HEK293 (cell line): ENCODE data around the gene HOXA6.

Source experiments
- BCL6B ChIP-seq: fragments of 450-650 bp; formaldehyde crosslinking; IDR thresholded peaks from 2 replicates; pipeline ENCODE4 v1.5.1; 2017; ENCODE audit warnings: missing biosample characterization, missing genetic modification characterization
- HIC1 ChIP-seq: fragments of 450-650 bp; formaldehyde crosslinking; IDR thresholded peaks from 2 replicates; pipeline ENCODE4 v1.5.1; 2016; ENCODE audit warnings: missing biosample characterization, missing genetic modification characterization
- IKZF3 ChIP-seq: fragments of 450-650 bp; IDR thresholded peaks from 2 replicates; pipeline ENCODE4 v1.5.0; 2018; ENCODE audit warnings: missing biosample characterization, mild to moderate bottlenecking, missing genetic modification characterization, moderate library complexity
- MEIS1 ChIP-seq: sonication (generic); formaldehyde crosslinking; IDR thresholded peaks from 2 replicates; pipeline ENCODE4 v1.8.1; 2022; ENCODE audit warnings: missing genetic modification reagents, mild to moderate bottlenecking, borderline replicate concordance
- OSR2 ChIP-seq: fragments of 450-650 bp; formaldehyde crosslinking; IDR thresholded peaks from 2 replicates; pipeline ENCODE4 v1.5.1; 2016; ENCODE audit warnings: missing biosample characterization, missing genetic modification characterization
- REST ChIP-seq: fragments of 450-650 bp; formaldehyde crosslinking; IDR thresholded peaks from 2 replicates; pipeline ENCODE4 v1.5.1; 2016; ENCODE audit warnings: missing biosample characterization, missing genetic modification characterization
- SCRT2 ChIP-seq: fragments of 450-650 bp; formaldehyde crosslinking; IDR thresholded peaks from 2 replicates; pipeline ENCODE4 v1.5.1; 2016; ENCODE audit warnings: missing biosample characterization, missing genetic modification characterization
- ZBTB21 ChIP-seq: fragments of 450-650 bp; formaldehyde crosslinking; IDR thresholded peaks from 2 replicates; pipeline ENCODE4 v1.5.1; 2017; ENCODE audit warnings: missing biosample characterization, missing genetic modification characterization
- ZIC2 ChIP-seq: fragments of 450-650 bp; formaldehyde crosslinking; IDR thresholded peaks from 2 replicates; pipeline ENCODE4 v1.5.1; 2016; ENCODE audit warnings: missing biosample characterization, missing genetic modification characterization
- ZNF114 ChIP-seq: fragments of 450-650 bp; formaldehyde crosslinking; IDR thresholded peaks from 2 replicates; pipeline ENCODE4 v1.5.0; 2017; ENCODE audit warnings: missing biosample characterization, missing genetic modification characterization
- ZNF138 ChIP-seq: fragments of 450-650 bp; formaldehyde crosslinking; IDR thresholded peaks from 2 replicates; pipeline ENCODE4 v1.5.1; 2016; ENCODE audit warnings: missing biosample characterization, missing genetic modification characterization, borderline replicate concordance
- ZNF184 ChIP-seq: fragments of 450-650 bp; IDR thresholded peaks from 2 replicates; pipeline ENCODE4 v1.5.1; 2018; ENCODE audit warnings: missing biosample characterization, mild to moderate bottlenecking, missing genetic modification characterization
- ZNF19 ChIP-seq: fragments of 450-650 bp; formaldehyde crosslinking; IDR thresholded peaks from 2 replicates; pipeline ENCODE4; 2016; ENCODE audit warnings: missing biosample characterization, missing genetic modification characterization, low read depth
- ZNF23 ChIP-seq: fragments of 450-650 bp; formaldehyde crosslinking; IDR thresholded peaks from 2 replicates; pipeline ENCODE4 v1.5.1; 2016; ENCODE audit warnings: missing biosample characterization, missing genetic modification characterization, borderline replicate concordance
- ZNF274 ChIP-seq, 2 experiments: fragments of 200-500 bp in 1 of 2; fragments of 450-650 bp in 1 of 2; sonication (Bioruptor generic) in 1 of 2; formaldehyde crosslinking in 1 of 2; IDR thresholded peaks; 2 replicates each; pipeline versions ENCODE4 v1.5.1 to v1.6.1; 2014 to 2016; ENCODE audit warnings: borderline replicate concordance in 1 of 2, inconsistent platforms in 1 of 2, low read length in 1 of 2, missing biosample characterization in 1 of 2, missing genetic modification characterization in 1 of 2
- ZNF324 ChIP-seq: fragments of 450-650 bp; formaldehyde crosslinking; IDR thresholded peaks from 2 replicates; pipeline ENCODE4 v1.5.1; 2016; ENCODE audit warnings: missing biosample characterization, missing genetic modification characterization
- ZNF366 ChIP-seq: fragments of 450-650 bp; formaldehyde crosslinking; conservative IDR thresholded peaks from 2 replicates; pipeline ENCODE4 v1.5.1; 2016; ENCODE audit warnings: missing biosample characterization, missing genetic modification characterization
- ZNF544 ChIP-seq: fragments of 450-650 bp; formaldehyde crosslinking; IDR thresholded peaks from 2 replicates; pipeline ENCODE4 v1.5.0; 2017; ENCODE audit warnings: missing biosample characterization, missing genetic modification characterization
- ZNF555 ChIP-seq: fragments of 450-650 bp; formaldehyde crosslinking; conservative IDR thresholded peaks from 2 replicates; pipeline ENCODE4 v1.5.1; 2017; ENCODE audit warnings: missing biosample characterization, mild to moderate bottlenecking, missing genetic modification characterization, inconsistent platforms
- ZNF596 ChIP-seq: fragments of 450-650 bp; IDR thresholded peaks from 2 replicates; pipeline ENCODE4 v1.5.0; 2018; ENCODE audit warnings: missing biosample characterization, mild to moderate bottlenecking, missing genetic modification characterization, moderate library complexity
- ZNF600 ChIP-seq: fragments of 450-650 bp; formaldehyde crosslinking; IDR thresholded peaks from 2 replicates; pipeline ENCODE4 v1.5.1; 2016; ENCODE audit warnings: missing biosample characterization, missing genetic modification characterization
- ZNF645 ChIP-seq: fragments of 450-650 bp; formaldehyde crosslinking; IDR thresholded peaks from 2 replicates; pipeline ENCODE4; 2016; ENCODE audit warnings: missing biosample characterization, missing genetic modification characterization
- ZNF658 ChIP-seq: fragments of 450-650 bp; formaldehyde crosslinking; IDR thresholded peaks from 2 replicates; pipeline ENCODE4; 2016; ENCODE audit warnings: missing biosample characterization, missing genetic modification characterization
- ZNF843 ChIP-seq: fragments of 450-650 bp; formaldehyde crosslinking; IDR thresholded peaks from 2 replicates; pipeline ENCODE4 v1.5.1; 2016; ENCODE audit warnings: missing biosample characterization, missing genetic modification characterization
- ZSCAN4 ChIP-seq: fragments of 450-650 bp; formaldehyde crosslinking; IDR thresholded peaks from 2 replicates; pipeline ENCODE4 v1.5.1; 2017; ENCODE audit warnings: missing biosample characterization, missing genetic modification characterization
- TF ChIP-seq, protein P1 (sequence below): fragments of 450-650 bp; formaldehyde crosslinking; IDR thresholded peaks from 2 replicates; pipeline ENCODE4 v1.5.1; 2016; ENCODE audit warnings: missing biosample characterization, missing genetic modification characterization
- TF ChIP-seq, protein P2 (sequence below): fragments of 450-650 bp; formaldehyde crosslinking; IDR thresholded peaks from 2 replicates; pipeline ENCODE4 v1.5.1; 2016; ENCODE audit warnings: missing biosample characterization, missing genetic modification characterization

The HOXA6 gene

DNA sequence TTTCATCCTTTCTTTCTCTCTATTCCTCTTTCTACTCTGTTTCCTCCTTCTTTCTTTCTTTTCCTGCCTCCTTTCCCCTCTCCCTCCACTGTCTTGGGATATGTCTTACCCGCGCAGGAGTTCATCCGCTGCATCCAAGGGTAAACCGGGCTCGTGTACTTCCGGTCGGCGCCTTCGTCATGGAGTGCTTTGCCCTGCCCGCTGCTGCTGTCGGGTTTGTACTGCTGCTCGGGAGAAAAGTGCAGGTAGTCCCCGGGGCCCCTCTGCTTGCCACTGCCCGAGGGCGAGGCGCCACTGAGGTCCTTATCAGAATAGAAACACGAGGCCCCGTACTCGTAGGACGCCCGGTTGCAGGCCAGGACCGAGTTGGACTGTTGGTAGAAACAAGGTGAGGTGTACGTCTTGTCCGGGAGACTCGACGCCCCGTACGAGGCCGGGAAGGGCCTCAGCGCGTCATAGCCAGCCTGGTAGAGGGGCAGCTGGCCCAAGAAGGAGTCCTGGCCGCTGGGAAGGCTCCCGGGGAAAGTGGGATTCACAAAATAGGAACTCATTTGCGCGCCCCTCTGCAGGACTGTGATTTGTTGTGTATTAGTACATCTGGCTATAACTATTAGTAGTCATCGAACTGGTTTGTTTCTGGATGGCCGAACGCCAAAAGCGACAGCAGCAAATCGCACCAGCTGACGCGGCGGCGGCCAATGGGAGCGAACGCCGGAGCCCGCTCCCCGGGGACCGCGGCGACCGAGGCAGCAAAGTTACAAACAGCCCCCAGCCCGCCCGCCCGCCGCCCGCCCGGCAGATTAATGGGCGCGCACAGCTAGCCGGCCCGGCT is at the start of gene HOXA6 (continued):
- no peak for TF ChIP-seq ZIC2 (tag by site-specific recombination)
- TF ChIP-seq BCL6B: no peak
- peak; percentile 91 for TF ChIP-seq ZNF366 (tag by site-specific recombination)
- TF ChIP-seq ZNF645 (tag by site-specific recombination): no peak
- no peak for TF ChIP-seq ZSCAN4
- no peak for TF ChIP-seq MEIS1 (CRISPR knock-in tag)
- TF ChIP-seq ZNF596 (tag by site-specific recombination): no peak
- no peak for TF ChIP-seq OSR2 (tag by site-specific recombination)
- TF ChIP-seq, protein P1, sequence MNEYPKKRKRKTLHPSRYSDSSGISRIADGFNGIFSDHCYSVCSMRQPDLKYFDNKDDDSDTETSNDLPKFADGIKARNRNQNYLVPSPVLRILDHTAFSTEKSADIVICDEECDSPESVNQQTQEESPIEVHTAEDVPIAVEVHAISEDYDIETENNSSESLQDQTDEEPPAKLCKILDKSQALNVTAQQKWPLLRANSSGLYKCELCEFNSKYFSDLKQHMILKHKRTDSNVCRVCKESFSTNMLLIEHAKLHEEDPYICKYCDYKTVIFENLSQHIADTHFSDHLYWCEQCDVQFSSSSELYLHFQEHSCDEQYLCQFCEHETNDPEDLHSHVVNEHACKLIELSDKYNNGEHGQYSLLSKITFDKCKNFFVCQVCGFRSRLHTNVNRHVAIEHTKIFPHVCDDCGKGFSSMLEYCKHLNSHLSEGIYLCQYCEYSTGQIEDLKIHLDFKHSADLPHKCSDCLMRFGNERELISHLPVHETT: no peak
- TF ChIP-seq IKZF3 (tag by site-specific recombination): peak; percentile 31; the same call in 1 of the 2 replicates
- TF ChIP-seq REST (tag by site-specific recombination): no peak
- TF ChIP-seq ZNF600 (tag by site-specific recombination): peak; percentile 79
- TF ChIP-seq ZNF843 (tag by site-specific recombination): no peak
- no peak for TF ChIP-seq ZNF555 (tag by site-specific recombination)
- no peak for TF ChIP-seq ZNF138
- TF ChIP-seq, protein P2, sequence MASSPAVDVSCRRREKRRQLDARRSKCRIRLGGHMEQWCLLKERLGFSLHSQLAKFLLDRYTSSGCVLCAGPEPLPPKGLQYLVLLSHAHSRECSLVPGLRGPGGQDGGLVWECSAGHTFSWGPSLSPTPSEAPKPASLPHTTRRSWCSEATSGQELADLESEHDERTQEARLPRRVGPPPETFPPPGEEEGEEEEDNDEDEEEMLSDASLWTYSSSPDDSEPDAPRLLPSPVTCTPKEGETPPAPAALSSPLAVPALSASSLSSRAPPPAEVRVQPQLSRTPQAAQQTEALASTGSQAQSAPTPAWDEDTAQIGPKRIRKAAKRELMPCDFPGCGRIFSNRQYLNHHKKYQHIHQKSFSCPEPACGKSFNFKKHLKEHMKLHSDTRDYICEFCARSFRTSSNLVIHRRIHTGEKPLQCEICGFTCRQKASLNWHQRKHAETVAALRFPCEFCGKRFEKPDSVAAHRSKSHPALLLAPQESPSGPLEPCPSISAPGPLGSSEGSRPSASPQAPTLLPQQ (tag by site-specific recombination): no peak
- TF ChIP-seq ZNF19 (tag by site-specific recombination): no peak
- no peak for TF ChIP-seq ZNF324 (tag by site-specific recombination)
- TF ChIP-seq ZNF114 (tag by site-specific recombination): no peak
- no peak for TF ChIP-seq SCRT2 (tag by site-specific recombination)
- no peak for TF ChIP-seq ZNF658 (tag by site-specific recombination)
- no peak; the same call in 1 of the 2 replicates for TF ChIP-seq ZBTB21 (tag by site-specific recombination)
- TF ChIP-seq ZNF274 (IDR thresholded peaks at IDR 0.05; ENCODE audit: low read length): no peak
- TF ChIP-seq ZNF274 (tag by site-specific recombination; IDR thresholded peaks at IDR 0.05; ENCODE audit: borderline replicate concordance): no peak
- no peak for TF ChIP-seq ZNF544 (tag by site-specific recombination)
- TF ChIP-seq ZNF23 (tag by site-specific recombination): no peak
- 0 out of 2 replicates have a peak, but pooled peaks have one; percentile 11 for TF ChIP-seq HIC1 (tag by site-specific recombination)
- no peak for TF ChIP-seq ZNF184
